Skeletal muscle tissue (tissue), 4 donors: ENCODE results near the gene ZNF609. TPM values are rescaled to one million over a fixed set of nuclear protein-coding genes. Genes with fewer than 3 reads are reported as not detected.

Source experiments
- H3K27ac ChIP-seq: one replicate; pipeline ENCODE4 v1.7.0; 2013; ENCODE audit warnings: mild to moderate bottlenecking, low read depth, low read length, inconsistent platforms
- H3K27me3 ChIP-seq, 3 donors: one replicate each; pipeline ENCODE4 v1.7.0; 2013; ENCODE audit warnings: low read length in 3 of 3; ENCODE audit not compliant: control insufficient read depth in 3 of 3, insufficient read depth in 3 of 3
- H3K36me3 ChIP-seq, 3 donors: one replicate each; pipeline ENCODE4 v1.7.0; 2013; ENCODE audit warnings: low read length in 3 of 3; ENCODE audit not compliant: control insufficient read depth in 3 of 3, insufficient read depth in 3 of 3
- H3K4me1 ChIP-seq, 3 donors: one replicate each; pipeline ENCODE4 v1.7.0; 2013; ENCODE audit warnings: low read length in 3 of 3, mild to moderate bottlenecking in 3 of 3; ENCODE audit not compliant: control insufficient read depth in 3 of 3, insufficient read depth in 3 of 3
- H3K4me3 ChIP-seq, 3 donors: one replicate each; pipeline ENCODE4 v1.7.0; 2013; ENCODE audit warnings: low read length in 3 of 3
- H3K9ac ChIP-seq, 3 donors: one replicate each; pipeline ENCODE4 v1.7.0; 2013; ENCODE audit warnings: low read length in 3 of 3, mild to moderate bottlenecking in 3 of 3, moderate library complexity in 2 of 3, low read depth in 1 of 3
- H3K9me3 ChIP-seq, 3 donors: one replicate each; pipeline ENCODE4 v1.7.0; 2013; ENCODE audit warnings: low read length in 3 of 3; ENCODE audit not compliant: control insufficient read depth in 3 of 3
- total RNA-seq: library from RNA; depleted of rRNA; stranded (reverse); fragments of >200 nt; gene quantifications from one replicate; pipeline ENCODE4 v1.2.3, GENCODE V29; 2014
- donor health status: Osteomylitis.

Gene ZNF609
- total RNA-seq, 1 donor from 2014 or later: 13.6 TPM

DNA sequence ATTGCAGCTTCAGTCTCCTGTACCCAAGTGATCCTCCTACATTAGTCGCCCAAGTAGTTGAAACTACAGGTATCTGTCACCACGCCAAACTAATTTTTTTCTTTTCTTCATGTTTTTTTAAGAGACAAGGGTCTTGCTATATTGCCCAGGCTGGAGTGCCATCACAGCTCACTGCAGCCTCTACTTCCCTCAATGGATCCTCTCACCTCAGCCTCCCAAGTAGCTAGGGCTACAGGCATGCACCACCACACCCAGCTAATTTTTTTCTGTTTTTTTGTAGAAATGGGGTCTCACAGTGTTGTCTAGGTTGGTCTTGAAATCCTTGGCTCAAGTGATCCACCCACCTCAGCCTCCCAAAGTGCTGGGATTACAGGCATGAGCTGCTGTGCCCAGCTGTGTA lies 89.5 kb downstream of the ZNF609 start:
- Histone ChIP-seq H3K27ac (no peak overlapping the region), H3K36me3 (no peaks in the 10 kb centered on the region), H3K27me3 (no peaks in the 10 kb centered on the region), H3K4me3 (no peak overlapping the region), H3K9ac (no peak overlapping the region), H3K9me3 (no peaks in the 10 kb centered on the region), H3K4me1 (peaks cover 0 to 5% (median 0%) of the 10 kb centered on the region in 3 donors)

DNA sequence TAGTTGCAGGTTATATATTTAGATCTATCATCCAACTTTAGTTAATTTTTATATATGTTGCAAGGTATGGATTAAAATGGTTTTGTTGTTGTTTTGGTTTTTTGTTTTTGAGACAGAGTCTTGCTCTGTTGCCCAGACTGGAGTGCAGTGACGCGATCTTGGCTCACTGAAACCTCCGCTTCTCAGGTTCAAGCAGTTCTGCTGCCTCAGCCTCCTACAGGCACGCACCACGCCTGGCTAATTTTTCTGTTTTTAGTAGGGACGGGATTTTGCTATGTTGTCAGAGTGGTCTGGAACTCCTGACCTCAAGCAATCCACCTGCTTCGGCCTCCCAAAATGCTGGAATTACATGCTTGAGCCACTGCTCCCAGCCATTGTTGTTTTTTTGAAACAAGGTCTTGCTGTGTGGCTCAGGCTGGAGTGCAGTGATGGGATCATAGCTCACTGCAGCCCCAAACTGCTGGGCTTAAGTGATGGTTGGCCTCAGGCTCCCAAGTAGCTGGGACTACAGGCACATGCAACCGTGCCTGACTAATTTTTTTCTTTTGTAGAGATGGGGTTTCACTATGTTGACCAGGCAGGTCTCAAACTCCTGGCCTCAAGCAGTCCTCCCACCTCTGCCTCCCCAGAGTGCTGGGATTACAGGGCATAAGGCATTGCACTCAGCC lies 92.0 kb downstream of the ZNF609 start:
- Histone ChIP-seq H3K27me3 (no peaks in the 10 kb centered on the region), H3K4me1 (peaks cover 0 to 5% (median 0%) of the 10 kb centered on the region in 3 donors), H3K27ac (no peak overlapping the region), H3K4me3 (no peak overlapping the region), H3K9me3 (no peaks in the 10 kb centered on the region), H3K36me3 (no peaks in the 10 kb centered on the region), H3K9ac (no peak overlapping the region)

DNA sequence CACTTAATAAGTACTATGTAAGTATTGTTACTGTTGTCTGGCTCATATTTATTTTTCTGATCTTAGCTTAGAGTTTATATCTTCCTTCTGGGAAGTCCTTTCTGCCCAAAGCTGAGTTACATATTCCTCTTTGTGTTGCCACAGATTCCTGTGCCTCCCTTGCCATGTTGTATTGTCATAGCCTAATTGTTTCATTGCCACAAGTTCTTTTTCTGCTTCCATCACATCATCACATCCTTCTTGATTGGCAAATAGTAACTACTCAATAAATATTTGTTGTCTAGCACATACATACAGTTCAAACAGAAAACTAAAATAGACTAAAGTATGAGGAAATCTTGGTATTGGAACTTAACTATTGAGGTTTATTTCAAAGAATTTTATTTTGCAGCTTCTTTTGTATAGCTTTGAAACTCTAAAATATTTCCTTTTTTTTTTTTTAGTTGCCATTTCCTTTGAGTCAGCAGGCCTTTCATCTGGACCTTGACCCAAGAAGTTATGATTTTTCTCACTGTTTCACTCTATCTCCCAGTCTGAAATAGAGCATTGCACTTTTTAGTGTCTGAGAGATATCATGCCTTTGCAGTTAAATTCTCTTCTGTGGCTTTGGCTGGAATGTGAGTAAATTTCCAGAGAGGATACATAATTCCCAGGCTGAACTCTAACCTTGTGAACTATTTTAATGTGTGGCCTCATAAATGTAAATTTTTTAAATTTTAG lies 98.2 kb downstream of the ZNF609 start:
- Histone ChIP-seq H3K9ac (no peak overlapping the region), H3K36me3 (no peaks in the 10 kb centered on the region), H3K4me1 (peaks cover 0 to 6% (median 2%) of the 10 kb centered on the region in 3 donors)

DNA sequence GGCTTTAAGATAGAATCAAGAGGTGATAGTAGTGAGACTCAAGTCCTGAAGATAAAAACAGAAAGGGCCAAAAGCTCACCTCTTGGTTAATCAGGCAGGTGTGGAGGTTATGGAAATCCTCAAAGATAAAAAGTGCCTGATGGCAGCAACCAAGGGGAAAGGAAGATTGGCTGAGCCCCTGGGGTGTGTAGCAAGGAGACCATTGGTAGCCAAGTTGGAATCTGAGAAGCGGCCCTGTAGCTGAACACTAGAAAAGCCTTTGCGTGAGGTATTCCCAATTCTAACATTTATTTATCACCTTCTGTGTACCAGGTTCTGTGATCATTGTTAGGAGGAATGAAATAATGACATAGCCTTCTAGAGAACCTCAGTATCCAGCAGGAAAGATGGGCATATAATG lies 98.9 kb downstream of the ZNF609 start:
- no peak overlapping the region for H3K4me3 ChIP-seq
- no peaks in the 10 kb centered on the region for H3K36me3 ChIP-seq
- no peaks in the 10 kb centered on the region for H3K27me3 ChIP-seq
- peaks cover 0 to 6% (median 2%) of the 10 kb centered on the region in 3 donors for H3K4me1 ChIP-seq
- H3K9ac ChIP-seq: peak overlapping the region in 1 of 3 donors; percentile 4
- no peaks in the 10 kb centered on the region for H3K9me3 ChIP-seq
- no peak overlapping the region for H3K27ac ChIP-seq

More for the DNA sequence above, 98.2 kb downstream of the ZNF609 start:
- H3K27me3 ChIP-seq: no peaks in the 10 kb centered on the region
- H3K27ac ChIP-seq: no peak overlapping the region
- H3K9me3 ChIP-seq: no peaks in the 10 kb centered on the region
- no peak overlapping the region for H3K4me3 ChIP-seq

DNA sequence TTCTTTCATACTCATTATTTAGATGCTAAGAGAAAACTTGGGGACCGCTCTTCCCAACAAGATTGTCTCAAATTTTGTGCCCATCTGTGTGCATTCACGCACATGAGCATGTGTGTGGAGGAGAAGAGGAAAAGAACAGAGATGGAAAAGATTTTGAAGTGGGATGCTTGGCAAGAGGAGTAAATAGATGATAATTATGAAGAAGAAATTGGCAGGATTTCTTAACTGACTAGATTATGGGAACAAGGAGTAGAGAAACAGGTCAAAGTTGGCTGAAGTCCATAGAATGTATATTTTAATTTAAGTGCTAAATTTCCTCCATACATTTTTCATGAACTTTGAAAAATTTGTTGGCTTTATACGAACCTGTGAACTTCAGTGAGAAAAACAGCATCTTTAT lies 100.1 kb downstream of the ZNF609 start:
- Histone ChIP-seq H3K4me3 (no peak overlapping the region), H3K27ac (no peak overlapping the region), H3K4me1 (peaks cover 0 to 6% (median 2%) of the 10 kb centered on the region in 3 donors), H3K9ac (no peak overlapping the region), H3K36me3 (no peaks in the 10 kb centered on the region), H3K9me3 (no peaks in the 10 kb centered on the region), H3K27me3 (no peaks in the 10 kb centered on the region)

DNA sequence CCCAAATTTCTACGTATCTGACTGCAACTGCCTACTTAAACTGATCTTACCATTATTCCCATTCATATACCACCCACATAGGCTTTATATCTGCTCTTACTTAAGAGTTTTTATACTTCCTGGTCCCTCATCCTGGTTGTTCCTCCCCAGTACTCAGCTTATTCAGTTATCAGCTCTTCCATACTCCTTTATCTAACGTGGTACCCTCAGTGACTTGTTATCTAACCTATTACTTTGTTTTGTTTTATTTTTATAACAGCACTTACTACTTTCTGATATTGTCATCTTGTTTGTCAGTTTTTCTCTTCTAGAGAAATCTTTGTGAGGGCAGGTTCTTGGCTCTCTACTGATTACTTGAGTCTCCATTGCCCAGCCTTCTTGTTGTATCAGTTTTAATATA lies 100.6 kb downstream of the ZNF609 start:
- H3K9me3 ChIP-seq: no peaks in the 10 kb centered on the region
- no peak overlapping the region for H3K9ac ChIP-seq
- H3K27me3 ChIP-seq: no peaks in the 10 kb centered on the region
- no peaks in the 10 kb centered on the region for H3K36me3 ChIP-seq
- no peak overlapping the region for H3K27ac ChIP-seq
- no peak overlapping the region for H3K4me3 ChIP-seq
- peaks cover 0 to 6% (median 2%) of the 10 kb centered on the region in 3 donors for H3K4me1 ChIP-seq

DNA sequence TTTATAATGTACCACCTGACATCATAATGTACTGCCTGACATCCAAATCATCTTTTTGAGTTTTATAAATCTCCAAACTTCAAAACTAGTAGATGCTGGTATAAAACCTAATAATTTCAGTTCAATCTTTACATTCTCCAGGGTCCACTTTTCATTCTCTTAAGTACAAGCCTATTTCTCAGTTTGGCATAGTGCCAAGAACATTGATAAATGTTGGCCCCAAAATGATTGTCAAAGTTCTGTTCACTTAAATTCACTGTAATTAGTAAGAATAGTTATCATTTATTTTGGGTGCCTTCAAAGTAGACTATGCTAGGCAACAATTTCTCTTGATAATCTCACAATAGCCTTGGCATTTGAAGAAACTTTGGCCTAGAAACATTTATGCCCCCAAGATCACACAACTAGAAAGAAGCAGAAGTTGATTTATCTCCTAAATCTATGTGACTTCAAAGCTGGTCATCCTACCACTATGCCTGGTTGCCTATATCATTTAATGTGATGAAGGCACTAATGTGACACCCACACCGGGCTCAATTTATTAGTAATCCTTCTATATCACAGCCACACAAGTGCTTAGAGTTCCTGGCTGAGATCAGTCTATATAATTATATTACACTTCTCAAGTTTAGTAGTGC lies 101.7 kb downstream of the ZNF609 start:
- H3K4me3 ChIP-seq: no peak overlapping the region
- no peak overlapping the region for H3K9ac ChIP-seq
- no peak overlapping the region for H3K27ac ChIP-seq
- no peaks in the 10 kb centered on the region for H3K9me3 ChIP-seq
- peaks cover 2 to 11% (median 4%) of the 10 kb centered on the region in 3 donors for H3K4me1 ChIP-seq
- no peaks in the 10 kb centered on the region for H3K27me3 ChIP-seq
- H3K36me3 ChIP-seq: no peaks in the 10 kb centered on the region

DNA sequence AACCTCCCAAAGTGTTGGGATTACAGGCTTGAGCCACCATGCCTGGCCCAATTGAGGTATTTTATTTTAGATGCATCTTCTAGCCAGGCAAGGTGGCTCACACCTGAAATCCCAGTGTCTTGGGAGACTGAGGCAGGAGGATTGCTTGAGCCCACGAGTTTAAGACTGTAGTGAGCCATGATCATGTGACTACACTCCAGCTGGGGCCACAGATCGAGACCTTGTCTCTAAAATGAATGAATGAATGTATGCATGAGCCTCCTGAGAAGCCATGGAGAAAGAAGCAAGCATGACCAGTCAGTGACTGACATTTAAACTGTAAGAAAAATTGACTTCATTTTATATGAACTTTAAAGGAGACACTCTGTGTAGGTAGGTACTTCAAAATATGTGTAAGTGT lies 105.7 kb downstream of the ZNF609 start:
- Histone ChIP-seq H3K27ac (no peak overlapping the region), H3K4me1 (peaks cover 0 to 5% (median 4%) of the 10 kb centered on the region in 3 donors), H3K27me3 (no peaks in the 10 kb centered on the region), H3K4me3 (no peak overlapping the region), H3K9ac (no peak overlapping the region), H3K9me3 (no peaks in the 10 kb centered on the region), H3K36me3 (no peaks in the 10 kb centered on the region)

DNA sequence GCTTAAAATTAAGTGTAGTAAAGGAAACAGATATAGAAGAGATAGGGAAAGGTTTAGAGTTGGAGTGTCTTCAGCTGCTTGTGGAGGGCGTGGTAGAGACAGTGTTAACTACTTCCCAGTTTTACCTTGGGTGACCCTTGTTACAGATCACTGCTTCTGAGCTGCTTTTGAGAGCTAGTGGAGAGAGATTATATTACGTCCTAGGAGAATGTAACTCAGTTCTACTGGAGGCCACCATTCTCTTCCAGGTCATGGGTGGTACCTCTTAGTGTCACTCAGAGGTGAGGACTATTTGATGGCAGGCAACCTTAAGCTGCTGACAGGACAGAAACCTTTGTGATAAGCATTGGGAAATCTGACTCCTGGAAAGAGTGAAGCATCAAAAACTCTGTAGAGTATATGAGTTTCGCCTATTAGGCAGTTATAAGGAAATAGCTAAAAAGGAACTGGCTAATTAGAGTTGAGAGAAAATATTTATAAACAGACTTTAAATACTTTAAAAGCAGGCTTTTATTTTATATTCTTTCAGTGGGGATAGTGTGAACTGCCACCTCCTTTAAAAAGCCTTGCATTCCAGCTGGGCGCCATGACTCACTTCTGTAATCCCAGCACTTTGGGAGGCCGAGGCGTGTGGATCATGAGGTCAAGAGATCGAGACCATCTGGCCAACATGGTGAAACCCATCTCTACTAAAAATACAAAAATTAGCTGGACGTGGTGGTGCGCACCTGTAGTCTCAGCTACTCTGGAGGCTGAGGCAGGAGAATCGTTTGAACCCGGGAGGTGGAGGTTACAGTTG lies 106.5 kb downstream of the ZNF609 start:
- Histone ChIP-seq H3K27me3 (no peaks in the 10 kb centered on the region), H3K36me3 (no peaks in the 10 kb centered on the region), H3K9ac (no peak overlapping the region), H3K9me3 (no peaks in the 10 kb centered on the region), H3K4me3 (no peak overlapping the region), H3K27ac (no peak overlapping the region), H3K4me1 (peaks cover 0 to 5% (median 4%) of the 10 kb centered on the region in 3 donors)
